ENCODE data around the gene SAP30L.

DNA sequence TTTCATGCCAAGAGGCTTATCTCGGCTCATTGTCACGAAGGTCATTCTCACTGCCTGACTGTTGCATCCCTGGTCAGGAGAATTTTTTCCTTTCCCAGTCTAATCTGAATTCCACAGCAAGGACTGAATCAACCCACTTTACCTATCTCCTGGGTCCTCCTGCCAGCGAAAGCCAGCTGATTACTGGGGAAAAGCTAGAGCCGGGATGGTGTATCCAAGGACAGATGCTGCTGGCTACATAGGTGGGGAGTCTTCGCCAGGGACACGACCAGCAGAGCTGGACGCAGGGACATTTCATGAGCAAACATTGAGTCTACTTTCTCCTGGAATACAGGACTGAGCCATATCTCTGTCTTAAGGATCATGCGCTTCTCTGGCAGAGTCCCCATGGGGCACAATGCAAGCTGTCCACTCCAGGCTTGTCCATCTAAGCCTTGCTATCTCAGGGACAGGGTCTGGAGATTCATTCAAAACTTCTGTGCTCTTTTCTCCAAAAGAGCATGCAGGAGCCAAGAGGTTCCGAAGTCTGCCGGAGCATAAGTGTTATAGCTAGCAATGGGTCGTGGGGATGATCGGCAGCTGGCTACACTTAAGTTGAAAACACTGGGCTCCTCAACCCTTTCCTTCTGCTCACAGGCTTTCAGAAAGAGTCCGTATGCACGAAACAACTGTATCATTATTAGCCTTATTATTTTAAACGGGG is 38.7 kb downstream of the SAP30L start:
- TF ChIP-seq EZH2 (IDR thresholded peaks at IDR 0.05; ENCODE audit: insufficient read depth, poor library complexity, severe bottlenecking) = no peak
- no peak; the same call in 1 of the 2 replicates for TF ChIP-seq EZH2phosphoT487 (IDR thresholded peaks at IDR 0.05; ENCODE audit: insufficient read depth, low read depth)
